ENCODE measurements around the gene NR2F1-AS1.

- TF ChIP-seq CTCF (IDR thresholded peaks at IDR 0.05) (no peak), POLR2A (IDR thresholded peaks at IDR 0.05) (no peak)
Observed at GRCh38 chr5:93602241-93603077, 21.4 kb upstream of the NR2F1-AS1 start.
